DOHH2 (cell line): ENCODE measurements around the gene ALDH6A1.

Experiments
- CTCF ChIP-seq: fragments of 200-600 bp; sonication (generic); IDR thresholded peaks from one replicate; pipeline ENCODE4 v1.5.1; 2014; ENCODE audit warnings: antibody characterized with exemption, mild to moderate bottlenecking, low read depth, low read length; ENCODE audit not compliant: poor library complexity, severe bottlenecking
- EZH2phosphoT487 ChIP-seq: fragments of 200-600 bp; sonication (generic); IDR thresholded peaks from 2 replicates; pipeline ENCODE4 v1.6.1; 2017; ENCODE audit warnings: borderline replicate concordance, mild to moderate bottlenecking, antibody characterized with exemption, low read length, moderate library complexity, mixed read lengths

GRCh38 chr14:74083161-74083560 is 1.1 kb downstream of the ALDH6A1 start:
- TF ChIP-seq CTCF (no peak), EZH2phosphoT487 (no peak)
